ACHN (cell line): Measurements from ENCODE around the gene VPS50.

Experiments used
- DNase-seq: peaks from one replicate; pipeline ENCODE4 v3.0.0-alpha.2; 2015
- in situ Hi-C: cut with HindIII; loops from 2 replicates; pipeline ENCODE4 v1.10.0; 2017; ENCODE audit warnings: low sequenced_read_pairs, low pct_ligation_motif_present, low pct_unique_long_range_greater_than_20kb

The VPS50 gene, protein sequence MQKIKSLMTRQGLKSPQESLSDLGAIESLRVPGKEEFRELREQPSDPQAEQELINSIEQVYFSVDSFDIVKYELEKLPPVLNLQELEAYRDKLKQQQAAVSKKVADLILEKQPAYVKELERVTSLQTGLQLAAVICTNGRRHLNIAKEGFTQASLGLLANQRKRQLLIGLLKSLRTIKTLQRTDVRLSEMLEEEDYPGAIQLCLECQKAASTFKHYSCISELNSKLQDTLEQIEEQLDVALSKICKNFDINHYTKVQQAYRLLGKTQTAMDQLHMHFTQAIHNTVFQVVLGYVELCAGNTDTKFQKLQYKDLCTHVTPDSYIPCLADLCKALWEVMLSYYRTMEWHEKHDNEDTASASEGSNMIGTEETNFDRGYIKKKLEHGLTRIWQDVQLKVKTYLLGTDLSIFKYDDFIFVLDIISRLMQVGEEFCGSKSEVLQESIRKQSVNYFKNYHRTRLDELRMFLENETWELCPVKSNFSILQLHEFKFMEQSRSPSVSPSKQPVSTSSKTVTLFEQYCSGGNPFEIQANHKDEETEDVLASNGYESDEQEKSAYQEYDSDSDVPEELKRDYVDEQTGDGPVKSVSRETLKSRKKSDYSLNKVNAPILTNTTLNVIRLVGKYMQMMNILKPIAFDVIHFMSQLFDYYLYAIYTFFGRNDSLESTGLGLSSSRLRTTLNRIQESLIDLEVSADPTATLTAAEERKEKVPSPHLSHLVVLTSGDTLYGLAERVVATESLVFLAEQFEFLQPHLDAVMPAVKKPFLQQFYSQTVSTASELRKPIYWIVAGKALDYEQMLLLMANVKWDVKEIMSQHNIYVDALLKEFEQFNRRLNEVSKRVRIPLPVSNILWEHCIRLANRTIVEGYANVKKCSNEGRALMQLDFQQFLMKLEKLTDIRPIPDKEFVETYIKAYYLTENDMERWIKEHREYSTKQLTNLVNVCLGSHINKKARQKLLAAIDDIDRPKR

DNA sequence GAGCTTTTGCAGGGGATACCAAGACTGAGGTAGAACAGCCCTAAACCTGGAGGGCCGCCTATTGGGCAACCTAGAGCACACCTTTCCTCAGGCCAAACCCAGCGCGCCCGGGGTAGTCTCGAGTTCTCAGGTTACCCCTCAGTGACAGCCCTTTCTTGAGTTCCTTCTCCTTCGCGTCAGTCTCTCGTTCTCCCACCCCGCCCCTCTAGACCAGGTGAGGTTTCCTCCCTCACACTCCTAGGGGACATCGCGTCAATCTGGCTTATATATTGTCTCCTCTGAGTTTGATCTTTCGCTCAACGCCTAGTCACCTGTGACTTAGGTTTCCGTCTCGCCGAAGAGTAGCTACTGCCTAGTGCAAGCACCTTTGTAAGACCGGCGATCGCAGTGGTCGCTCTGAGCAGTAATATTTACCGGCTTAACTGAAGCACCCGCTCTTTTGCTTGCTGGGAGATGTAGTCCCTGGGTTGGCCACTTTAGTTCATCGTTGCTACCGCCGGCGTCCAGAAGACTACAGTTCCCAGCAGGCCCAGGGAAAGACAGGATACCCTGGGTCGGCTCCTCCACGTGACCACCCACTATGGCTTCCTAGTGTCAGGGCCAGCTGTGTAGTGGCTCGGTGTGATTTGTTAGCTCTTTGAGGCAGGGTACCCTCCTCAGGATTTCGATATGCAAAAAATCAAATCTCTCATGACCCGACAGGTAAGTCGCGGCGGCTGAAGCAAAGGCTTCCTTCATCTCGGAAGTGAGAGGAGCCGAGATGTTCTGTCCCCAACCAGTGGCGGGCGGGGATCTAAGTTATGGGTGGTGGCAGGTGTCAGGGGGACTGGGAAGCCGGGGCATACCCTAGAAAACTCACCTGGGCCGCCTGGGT lies at the start of gene VPS50:
VPS50 (plus strand) TSS at position 568 of the 874 bp plus-strand sequence; CDS start at position 670, 102 bp downstream.
- in situ Hi-C loops, result loop anchor here (25.0 kb wide), 1 partner anchor 330 kb away; the partner anchor contains the start of gene CALCR
- peak; percentile 99 for DNase-seq

DNA sequence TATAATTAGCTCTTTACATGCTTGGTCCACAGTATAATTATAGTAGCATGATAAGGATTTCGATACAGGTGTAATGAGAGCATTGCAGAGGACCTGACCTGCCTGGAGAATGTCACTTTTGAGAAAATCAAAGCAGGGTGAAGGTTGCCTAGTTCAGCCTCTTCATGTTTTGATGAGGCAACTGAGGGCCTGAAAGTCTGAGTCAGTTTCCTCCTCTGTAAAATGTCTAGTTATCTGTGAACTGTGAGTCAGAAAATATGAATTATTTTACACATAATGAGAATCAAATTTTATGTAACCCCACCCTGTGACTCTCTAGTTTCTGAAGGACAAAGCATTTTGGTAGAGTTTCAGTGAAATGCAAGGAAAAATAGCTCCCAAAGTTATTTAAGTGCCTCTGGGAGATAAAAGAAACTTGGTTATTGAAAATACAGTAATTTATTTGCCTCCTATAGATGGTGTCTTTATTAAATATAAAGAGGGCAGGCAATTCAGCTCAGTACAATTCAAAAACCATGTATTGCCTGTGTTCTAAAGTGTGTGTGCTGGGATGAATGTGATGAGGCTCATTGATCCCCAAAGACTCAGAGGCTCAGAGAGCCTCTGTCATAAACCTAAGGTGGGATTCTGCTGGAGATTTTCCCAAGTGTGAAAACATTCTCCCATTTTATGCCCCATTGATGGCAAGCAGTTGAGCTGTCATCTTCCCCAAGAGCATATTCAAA lies 46.7 kb upstream of the VPS50 start:
- no peak for DNase-seq
- in situ Hi-C loops, result no loop called here

DNA sequence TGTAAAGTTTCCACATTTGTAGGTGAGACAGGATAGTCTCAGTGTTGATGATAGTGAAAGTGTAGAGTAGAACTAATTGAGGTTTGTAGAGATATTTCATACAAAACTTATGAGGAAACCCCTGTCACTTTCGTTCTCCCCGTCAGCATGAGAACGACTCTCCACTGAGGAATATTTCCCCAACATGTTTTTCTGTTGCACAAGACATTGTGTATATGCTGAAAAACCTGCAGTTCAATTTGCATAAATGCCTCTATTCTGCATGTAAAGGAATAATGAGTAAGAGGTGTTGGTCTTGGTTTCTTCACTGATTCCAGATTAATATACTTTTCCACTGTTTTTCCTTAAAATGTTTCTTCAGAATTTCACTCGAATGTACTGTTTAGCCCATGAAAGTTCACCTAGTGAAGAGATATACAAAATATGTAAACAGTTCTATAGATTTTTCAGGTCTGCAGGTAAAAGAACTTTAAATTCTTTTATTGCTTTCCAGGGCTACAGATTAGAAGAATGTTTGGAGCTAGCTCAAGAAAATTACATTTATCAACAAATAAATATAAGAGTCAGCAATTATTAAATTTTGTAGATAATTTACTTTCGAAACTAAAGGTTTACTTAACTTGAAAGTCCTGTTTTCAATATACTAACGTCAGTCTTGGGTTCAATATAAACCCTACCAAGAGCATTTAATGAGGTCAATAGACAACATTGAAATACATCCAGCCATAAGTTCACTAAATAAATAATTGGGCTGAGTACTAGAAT lies 43.1 kb upstream of the VPS50 start:
- DNase-seq, result no peak
- in situ Hi-C loops, result no loop called here

DNA sequence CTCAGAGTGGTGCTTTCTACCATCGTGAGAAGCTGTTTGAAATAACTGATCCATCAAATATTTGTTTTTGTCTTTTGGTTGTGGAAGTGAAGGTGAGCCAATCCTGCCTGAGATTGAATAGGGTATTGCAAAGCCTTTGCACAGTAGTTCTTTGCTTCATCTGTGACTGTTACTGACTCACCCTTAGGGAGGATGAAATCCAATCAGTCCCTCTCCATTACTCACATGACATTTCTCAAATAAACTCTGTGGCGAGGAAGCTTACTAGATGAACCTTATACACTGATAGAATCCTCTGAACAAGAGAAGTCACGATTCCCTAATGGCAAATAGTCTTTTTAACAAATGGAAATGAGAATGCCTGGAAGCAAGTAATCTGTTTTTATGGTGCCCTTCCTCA lies 37.8 kb upstream of the VPS50 start:
- no peak for DNase-seq
- in situ Hi-C loops, result no loop called here

DNA sequence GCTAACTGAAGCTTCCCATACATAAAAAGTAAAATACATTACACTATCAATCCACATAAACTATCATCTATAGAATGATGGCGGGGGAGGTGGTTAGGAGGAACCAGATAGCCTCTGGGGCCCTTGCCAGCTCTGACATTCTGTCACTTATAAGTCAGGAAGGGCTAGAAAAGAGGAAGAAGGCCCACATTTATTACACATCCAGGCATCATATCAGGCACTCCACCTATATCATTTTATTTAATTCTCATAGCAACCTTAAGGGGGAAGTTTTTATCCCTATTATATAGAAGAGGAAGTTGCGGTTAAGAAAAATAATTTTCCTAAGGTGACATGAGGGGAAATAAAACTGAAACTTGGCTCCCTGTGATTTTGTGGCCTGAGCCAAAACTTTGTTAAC lies 35.8 kb upstream of the VPS50 start:
- DNase-seq, result no peak
- in situ Hi-C loops, result no loop called here

DNA sequence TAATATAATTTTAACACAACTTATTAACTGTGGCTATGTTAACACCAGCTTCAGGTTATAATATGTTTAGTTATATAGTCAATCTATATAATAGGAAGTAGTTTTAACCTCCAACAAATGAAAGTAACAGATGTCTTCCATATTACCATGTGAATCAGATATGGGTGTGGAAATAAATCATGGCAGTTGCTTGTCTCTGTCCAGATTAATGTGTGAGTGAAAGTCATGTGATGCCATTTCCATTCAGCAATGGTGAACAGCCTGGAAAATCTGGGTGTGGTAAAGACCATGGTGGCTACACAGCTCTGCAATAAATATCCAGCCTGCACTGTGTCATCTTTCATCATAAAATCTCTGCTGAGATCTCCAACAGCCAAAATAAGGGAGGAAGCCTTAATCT lies 33.7 kb upstream of the VPS50 start:
- no peak for DNase-seq
- in situ Hi-C loops, result no loop called here

DNA sequence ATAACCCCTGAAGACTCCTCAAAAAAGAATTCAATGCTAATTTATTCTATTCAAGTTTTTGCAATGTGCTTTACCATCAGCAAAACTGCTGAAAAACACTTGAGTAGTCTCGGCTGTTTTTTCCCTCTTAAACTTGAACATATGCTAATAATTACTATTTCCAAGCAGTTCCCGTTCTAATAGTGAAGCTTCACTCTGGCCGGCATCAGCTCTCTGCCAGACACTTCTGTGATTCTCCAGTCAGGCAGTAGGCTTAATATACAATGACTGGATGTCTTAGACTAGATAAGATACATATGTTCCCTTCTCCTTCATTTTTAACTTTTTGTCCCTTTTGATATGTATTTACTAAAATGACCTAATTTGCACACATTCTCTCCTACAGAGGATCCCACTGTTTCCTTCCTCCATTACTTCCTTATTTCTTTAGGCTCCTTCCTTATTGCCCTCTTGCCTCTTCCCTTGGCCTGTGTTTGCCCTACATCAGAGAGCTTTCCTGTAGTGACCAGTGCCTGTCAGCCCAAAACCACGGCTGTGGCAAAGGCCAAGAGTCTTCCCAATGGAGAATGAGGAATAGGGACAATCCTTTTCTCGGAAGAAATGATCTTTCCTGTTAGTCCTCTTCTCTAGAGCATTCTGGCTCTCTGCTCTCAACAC lies 29.4 kb upstream of the VPS50 start:
- DNase-seq, result no peak
- in situ Hi-C loops, result no loop called here

DNA sequence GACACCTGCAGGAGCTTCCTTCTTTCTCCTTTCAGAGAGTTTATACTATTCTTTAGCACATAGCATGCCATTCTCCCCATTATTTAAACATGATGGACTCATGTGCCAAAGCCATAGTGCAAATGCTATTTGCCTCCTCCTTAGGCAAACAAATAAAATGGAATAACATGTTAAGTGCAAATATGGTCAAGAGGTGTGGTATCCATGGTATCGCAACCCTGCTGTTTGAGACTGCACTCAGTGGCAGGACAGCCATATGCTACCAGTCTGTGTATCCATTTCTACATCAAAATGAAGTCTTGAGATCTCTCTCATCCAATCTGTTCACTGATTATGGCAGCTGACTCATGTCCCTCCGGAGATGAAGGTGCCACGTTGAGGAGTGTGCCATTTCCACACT lies 28.7 kb upstream of the VPS50 start:
- in situ Hi-C loops, result no loop called here

DNA sequence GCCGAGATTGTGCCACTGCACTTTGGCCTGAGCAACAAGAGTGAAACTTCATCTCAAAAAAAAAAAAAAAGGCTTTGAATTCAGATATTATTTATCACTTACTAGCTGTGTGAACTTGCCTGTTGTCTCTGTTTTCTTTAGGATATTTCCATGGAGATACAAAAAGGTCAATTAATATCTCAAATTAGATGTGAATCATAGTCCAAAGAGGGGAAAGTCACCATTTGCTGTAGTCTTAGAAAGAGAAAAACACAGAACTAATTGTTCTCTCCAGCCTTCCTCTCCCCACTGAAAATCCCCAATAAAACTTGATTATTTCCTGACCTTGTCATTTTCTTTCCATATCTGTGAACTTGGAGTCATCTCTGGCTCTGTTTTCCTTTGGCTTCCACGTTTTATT lies 27.1 kb upstream of the VPS50 start:
- in situ Hi-C loops, result no loop called here
- no peak for DNase-seq

More for the DNA sequence above, 28.7 kb upstream of the VPS50 start:
- DNase-seq, result no peak

DNA sequence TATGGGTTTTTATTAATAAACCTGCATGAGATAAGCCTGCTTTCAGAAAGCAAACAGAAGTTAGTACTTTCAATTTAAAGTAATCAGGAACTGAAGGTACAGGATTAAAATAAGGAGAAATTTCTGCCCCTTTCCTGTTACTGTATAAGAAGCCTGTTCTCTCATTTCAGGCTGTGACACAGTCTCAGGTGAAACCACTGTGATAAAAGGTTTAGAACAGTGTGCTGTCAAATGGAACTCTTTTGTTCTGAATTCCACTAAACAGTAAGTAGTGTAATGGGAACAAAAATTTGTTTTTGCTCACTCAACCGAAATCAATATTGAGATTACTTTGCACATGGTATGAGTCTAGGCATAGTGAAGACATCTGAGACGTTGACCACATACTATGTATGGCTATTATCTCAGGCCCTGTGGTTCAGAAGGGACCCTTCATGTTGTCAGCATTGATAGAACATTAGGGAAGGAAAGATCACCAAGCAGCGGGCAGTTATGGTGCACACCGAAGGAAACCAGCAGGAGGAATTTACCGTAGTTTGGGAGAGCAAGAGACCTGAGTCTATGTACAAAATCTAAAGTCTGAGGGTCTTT lies 20.8 kb upstream of the VPS50 start:
- in situ Hi-C loops, result no loop called here

DNA sequence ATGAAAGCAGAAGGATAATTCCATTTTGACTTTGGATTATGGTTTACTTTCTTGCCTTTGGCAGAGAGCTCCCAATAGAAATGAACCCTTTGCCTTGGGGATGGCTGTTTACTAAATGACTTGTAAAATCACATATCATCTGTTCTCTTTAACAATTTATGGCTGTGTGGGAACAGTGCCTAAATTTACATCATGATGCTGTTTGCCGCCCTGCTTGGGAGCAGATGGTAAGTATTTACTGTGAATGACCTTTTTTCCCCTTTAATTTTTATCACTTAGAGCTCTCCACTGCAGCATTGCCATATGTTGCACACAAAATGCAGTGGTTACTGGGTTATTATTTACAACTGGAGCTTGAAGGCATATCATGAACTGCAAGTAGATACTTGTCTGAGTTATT lies 19.3 kb upstream of the VPS50 start:
- in situ Hi-C loops, result no loop called here
- no peak for DNase-seq

More for the DNA sequence above, 20.8 kb upstream of the VPS50 start:
- DNase-seq, result no peak

DNA sequence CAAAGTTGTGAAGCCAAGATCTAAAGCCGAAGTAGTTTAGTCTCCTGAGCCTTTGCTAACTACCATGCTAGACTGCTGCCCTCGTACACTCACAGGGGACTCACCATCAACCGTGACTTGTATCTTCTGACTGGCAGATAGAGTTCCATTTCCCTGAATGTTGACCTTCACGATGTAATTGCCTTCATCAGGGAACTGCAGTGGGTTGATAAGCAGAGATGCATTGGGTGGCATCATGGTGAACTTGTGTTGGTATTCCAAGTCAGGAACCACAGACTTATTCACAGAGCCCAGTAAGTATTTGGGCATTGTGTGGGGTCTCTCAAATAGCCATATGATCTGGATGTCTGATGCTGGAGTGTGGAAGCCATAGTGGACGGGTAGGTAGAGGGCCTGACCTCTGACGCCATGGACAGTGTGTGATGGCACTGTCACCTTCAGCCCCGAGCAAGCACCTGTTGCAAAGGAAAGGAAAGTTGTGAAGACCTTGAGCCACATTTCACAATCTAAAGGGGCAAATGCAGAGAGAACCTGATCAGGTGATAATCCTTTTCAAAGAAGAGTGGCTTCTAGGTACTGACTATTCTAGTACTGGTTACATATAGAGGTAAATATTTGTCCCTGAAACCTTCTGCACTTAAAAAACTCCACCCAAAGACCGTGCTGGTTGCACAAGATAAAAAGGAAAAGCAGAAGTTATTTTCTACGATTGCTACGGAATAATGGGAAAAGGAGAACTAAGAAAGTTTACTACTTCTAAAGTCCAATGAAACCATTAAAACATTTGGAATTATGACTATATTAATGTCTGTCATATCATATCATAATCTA lies 13.0 kb upstream of the VPS50 start:
- DNase-seq, result no peak
- in situ Hi-C loops, result no loop called here

DNA sequence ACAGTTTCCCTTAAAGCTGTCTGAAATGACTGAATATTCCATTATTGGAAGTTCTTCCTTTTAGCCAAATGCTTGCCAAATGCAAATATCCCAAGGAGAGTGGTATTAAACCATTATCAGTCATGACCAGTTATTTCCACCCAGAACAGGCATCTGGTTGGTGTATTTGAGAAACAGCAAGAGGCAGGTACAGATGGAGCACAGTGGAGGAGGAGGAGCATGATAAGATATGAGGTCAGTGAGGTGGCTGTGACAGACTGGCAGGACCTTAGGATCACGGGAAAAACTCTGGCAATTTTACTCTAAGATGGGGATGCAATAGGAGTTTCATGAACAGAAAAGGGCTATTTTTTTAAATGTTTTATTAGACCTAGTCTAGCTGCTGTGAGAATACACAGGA lies 12.3 kb upstream of the VPS50 start:
- in situ Hi-C loops, result no loop called here
- DNase-seq, result no peak

DNA sequence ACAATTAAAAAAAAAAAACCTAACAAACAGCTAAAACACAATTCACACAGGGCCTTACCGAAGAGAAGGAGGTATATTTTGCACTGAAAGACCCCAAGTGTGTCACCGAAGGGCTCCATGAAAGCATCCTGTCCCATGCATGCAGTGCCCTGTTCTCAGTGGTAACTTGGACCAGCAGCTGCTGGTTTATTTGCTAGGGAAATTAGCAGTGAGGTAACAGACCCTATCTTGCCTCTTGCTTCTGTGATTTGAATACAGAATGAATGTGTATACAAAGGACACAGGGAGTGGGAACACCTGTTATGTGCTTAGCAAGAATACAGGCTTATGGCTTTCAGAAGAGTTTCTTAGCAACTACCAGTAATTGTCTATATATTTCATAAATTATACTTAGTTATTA lies 5.9 kb upstream of the VPS50 start, which contains the start of gene HEPACAM2:
HEPACAM2 (minus strand) TSS at position 160 of the 400 bp plus-strand sequence.
- in situ Hi-C loops, result loop anchor here (25.0 kb wide), 1 partner anchor 336 kb away; the partner anchor contains the start of gene CALCR
- DNase-seq, result no peak

DNA sequence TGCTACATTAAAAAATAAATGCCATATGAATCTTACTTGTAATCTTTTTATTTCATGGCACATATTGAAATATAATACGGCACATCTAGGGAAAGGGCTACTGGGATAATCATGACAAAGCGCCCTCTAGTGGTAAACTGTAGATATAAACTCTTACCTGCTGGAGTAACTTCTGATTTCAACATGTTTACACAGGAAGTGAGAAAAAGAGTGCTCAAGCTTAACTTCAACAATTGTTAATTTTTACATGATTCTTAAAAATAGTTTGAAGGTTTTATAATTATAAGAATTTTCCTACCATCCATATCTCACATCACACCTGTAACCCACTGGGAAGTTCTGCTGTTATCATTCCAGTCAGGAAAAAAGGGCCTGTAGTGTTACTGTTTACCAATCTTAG lies 3.9 kb upstream of the VPS50 start:
- DNase-seq, result peak; percentile 79
- in situ Hi-C loops, result loop anchor here (25.0 kb wide), 1 partner anchor 334 kb away; the partner anchor contains the start of gene CALCR
